K562 (cell line): Measurements from ENCODE around the gene FBXW11. TPM values are rescaled to one million over a fixed set of nuclear protein-coding genes. Genes with fewer than 3 reads are reported as not detected.

ENCODE experiments used
- ARID2 ChIP-seq: fragments of 450-650 bp; IDR thresholded peaks from 2 replicates; pipeline ENCODE4 v1.6.1; 2017; ENCODE audit warnings: antibody characterized with exemption, mild to moderate bottlenecking
- BACH1 ChIP-seq: fragments of 200-800 bp; sonication (Bioruptor generic); IDR thresholded peaks from 2 replicates; pipeline ENCODE4 v1.6.1; 2016; ENCODE audit warnings: missing genetic modification characterization, missing compliant biosample characterization
- CREB1 ChIP-seq, 2 experiments: sonication (generic) in 1 of 2; formaldehyde crosslinking in 1 of 2; IDR thresholded peaks; 2 replicates each; pipeline versions ENCODE4 v1.6.1 to v1.8.0; 2012 to 2022; ENCODE audit warnings: inconsistent platforms in 1 of 2, mild to moderate bottlenecking in 1 of 2, missing genetic modification reagents in 1 of 2, moderate library complexity in 1 of 2
- FOXJ2 ChIP-seq: fragments of 200-800 bp; sonication (Bioruptor generic); IDR thresholded peaks from 2 replicates; pipeline ENCODE4 v1.6.1; 2016; ENCODE audit warnings: missing genetic modification characterization, missing compliant biosample characterization
- FOXJ3 ChIP-seq: sonication (generic); formaldehyde crosslinking; IDR thresholded peaks from 2 replicates; pipeline ENCODE4 v1.4.0; 2020; ENCODE audit warnings: mild to moderate bottlenecking, missing genetic modification reagents
- MCM2 ChIP-seq: fragments of 450-650 bp; IDR thresholded peaks from 2 replicates; pipeline ENCODE4 v1.6.1; 2017; ENCODE audit warnings: low read depth, mild to moderate bottlenecking
- MCM3 ChIP-seq: fragments of 450-650 bp; IDR thresholded peaks from 2 replicates; pipeline ENCODE4 v1.6.1; 2016
- MLX ChIP-seq, 2 experiments: fragments of 450-650 bp in 1 of 2; sonication (generic) in 1 of 2; formaldehyde crosslinking; conservative IDR thresholded peaks; 2 replicates each; pipeline versions ENCODE4 v1.4.0 to v1.8.1; 2020 to 2022; ENCODE audit warnings: mild to moderate bottlenecking in 1 of 2, missing genetic modification reagents in 1 of 2
- NCOR1 ChIP-seq: fragments of 450-650 bp; IDR thresholded peaks from 2 replicates; pipeline ENCODE4 v1.6.1; 2016; ENCODE audit warnings: mild to moderate bottlenecking, moderate library complexity
- PML ChIP-seq: IDR thresholded peaks from 2 replicates; pipeline ENCODE4 v1.6.1; 2012; ENCODE audit warnings: low read length, inconsistent platforms
- POLR2B ChIP-seq: fragments of 450-650 bp; IDR thresholded peaks from 2 replicates; pipeline ENCODE4 v1.6.1; 2018; ENCODE audit warnings: low read depth; ENCODE audit not compliant: partially characterized antibody
- RAD21 ChIP-seq, 2 experiments: fragments of 250-450 bp in 1 of 2; fragments of 450-650 bp in 1 of 2; sonication (Bioruptor Pico) in 1 of 2; formaldehyde crosslinking in 1 of 2; IDR thresholded peaks in 1 of 2; conservative IDR thresholded peaks in 1 of 2; 2 replicates each; pipeline versions ENCODE4 v1.4.0 to v1.8.0; 2020 to 2022; ENCODE audit warnings: mild to moderate bottlenecking in 2 of 2, moderate library complexity in 1 of 2
- RREB1 ChIP-seq: fragments of 250-450 bp; sonication (Bioruptor Pico); IDR thresholded peaks from 2 replicates; pipeline ENCODE4 v1.4.0; 2020
- SUPT5H ChIP-seq: fragments of 450-650 bp; IDR thresholded peaks from 2 replicates; pipeline ENCODE4 v1.6.1; 2016
- TBL1XR1 ChIP-seq, 2 experiments: IDR thresholded peaks; 2 replicates each; pipeline ENCODE4 v1.6.1; 2012; ENCODE audit warnings: improper control_type of control experiment in 2 of 2, low read length in 2 of 2, mild to moderate bottlenecking in 1 of 2
- ZBTB2 ChIP-seq: fragments of 450-650 bp; IDR thresholded peaks from 2 replicates; pipeline ENCODE4 v1.6.1; 2016; ENCODE audit warnings: antibody characterized with exemption
- ZNF274 ChIP-seq: IDR thresholded peaks from 2 replicates; pipeline ENCODE4 v1.6.1; 2011; ENCODE audit warnings: low read depth, mild to moderate bottlenecking, low read length, moderate library complexity, borderline replicate concordance
- ZNF311 ChIP-seq: fragments of 250-450 bp; sonication (Bioruptor Pico); IDR thresholded peaks from 2 replicates; pipeline ENCODE4 v1.4.0; 2020; ENCODE audit warnings: mild to moderate bottlenecking, moderate library complexity
- ZNF316 ChIP-seq: fragments of 450-650 bp; IDR thresholded peaks from 2 replicates; pipeline ENCODE4 v1.6.1; 2016
- ZNF324 ChIP-seq: fragments of 250-450 bp; sonication (Bioruptor Pico); IDR thresholded peaks from 2 replicates; pipeline ENCODE4 v1.4.0; 2020; ENCODE audit warnings: mild to moderate bottlenecking
- ZNF444 ChIP-seq: fragments of 250-450 bp; sonication (Bioruptor Pico); IDR thresholded peaks from 2 replicates; pipeline ENCODE4 v1.4.0; 2020; ENCODE audit warnings: mild to moderate bottlenecking, moderate library complexity
- ZNF785 ChIP-seq: fragments of 250-450 bp; sonication (Bioruptor Pico); IDR thresholded peaks from 2 replicates; pipeline ENCODE4 v1.4.0; 2020; ENCODE audit warnings: mild to moderate bottlenecking
- polyA plus RNA-seq, 8 experiments: library from polyadenylated mRNA; depleted of rRNA in 4 of 8; stranded (reverse) in 5 of 8; unstranded in 3 of 8; fragments of >200 nt; fragmentation: Nextera tagmentation in 2 of 8; fragmentation: Illumina TruSeq in 1 of 8; extraction: Ambion mirVana in 2 of 8; extraction: Trizol in 1 of 8; gene quantifications; 2 replicates each; pipeline versions ENCODE4 v1.2.1 to v1.2.3, GENCODE V29; 2011 to 2014; ENCODE audit warnings: inconsistent platforms in 1 of 8, missing spikeins in 1 of 8
- total RNA-seq, 7 experiments: library from RNA; depleted of rRNA in 6 of 7; stranded (reverse); fragments of >200 nt in 6 of 7; fragmentation: Illumina TruSeq in 2 of 7; extraction: Trizol in 2 of 7; gene quantifications; 2 replicates each; pipeline versions ENCODE4 v1.2.1 to v1.2.3, GENCODE V29; 2011 to 2021; ENCODE audit warnings: low replicate concordance in 1 of 7

Gene FBXW11
- total and polyA plus RNA-seq, 9 of the 15 experiments (the other 6 are each of a cell fraction or from before 2014, with no cell fraction given), result 3.0 to 28.6 (median 23.6) TPM

DNA sequence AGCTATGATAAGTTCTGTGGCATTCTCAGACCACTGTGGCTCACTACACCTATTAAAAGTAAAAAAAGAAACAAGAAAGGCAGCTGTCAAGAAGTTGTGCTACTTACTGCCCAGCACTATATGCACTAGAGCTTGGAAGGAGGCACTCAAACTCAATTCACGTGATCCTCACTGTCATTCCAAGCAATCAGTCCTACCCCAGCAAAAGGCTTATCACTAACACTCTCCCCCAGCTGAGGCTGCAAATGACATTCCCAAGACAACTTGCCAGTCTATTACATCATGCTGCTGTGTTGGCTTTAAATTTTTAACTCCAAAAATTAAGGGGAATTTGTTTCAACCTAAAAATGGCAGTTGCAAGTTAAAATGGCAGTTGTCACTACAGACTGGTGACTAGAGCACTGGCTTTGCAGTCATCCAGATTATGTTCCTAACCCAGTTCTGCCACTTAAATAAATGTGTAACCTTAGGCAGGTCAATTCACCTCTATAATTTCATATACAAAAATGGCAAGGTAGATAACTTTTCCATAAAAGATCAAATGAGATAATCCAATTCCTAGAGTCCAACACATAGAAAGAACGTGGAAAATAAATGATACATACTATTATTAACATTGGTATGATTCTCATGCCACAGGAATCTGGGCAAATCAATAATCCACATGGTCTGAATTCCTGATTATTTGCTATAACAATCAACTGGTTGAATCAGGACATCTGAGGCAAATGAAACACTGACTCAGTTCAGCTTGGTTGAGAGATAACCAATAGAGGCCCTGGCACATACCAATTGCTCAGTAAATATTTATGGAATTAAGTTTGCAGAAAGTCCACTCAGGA, 52.4 kb downstream of the FBXW11 start (continued):
- TF ChIP-seq FOXJ3 (CRISPR knock-in tag) (no peak), FOXJ2 (tag) (peak; percentile 34; the same call in 1 of the 2 replicates), ARID2 (no peak), ZNF274 (no peak), ZNF444 (no peak), MCM2 (no peak), RAD21 (CRISPR knock-in tag; conservative IDR thresholded peaks at IDR 0.05 in 1 of 2, IDR thresholded peaks at IDR 0.05 in 1 of 2) (no peak; a peak in 1 of 4 replicates), MCM3 (no peak), BACH1 (tag) (peak; percentile 83; the same call in 1 of the 2 replicates), ZNF311 (CRISPR knock-in tag) (peak; percentile 80), PML (peak; percentile 46; the same call in 1 of the 2 replicates), ZNF324 (CRISPR knock-in tag) (no peak), TBL1XR1 (IDR thresholded peaks at IDR 0.05; ENCODE audit: low read length in 2 of 2) (peak in 1 of 2 experiments; percentile 91; a peak in 2 of 4 replicates), ZNF316 (no peak; the same call in 1 of the 2 replicates), SUPT5H (no peak), MLX (CRISPR knock-in tag; conservative IDR thresholded peaks at IDR 0.05) (no peak), ZNF785 (CRISPR knock-in tag) (no peak), ZBTB2 (no peak), NCOR1 (peak; percentile 76), RREB1 (CRISPR knock-in tag) (no peak), POLR2B (peak; percentile 56), CREB1 (IDR thresholded peaks at IDR 0.05) (0 out of 2 replicates have a peak, but pooled peaks have one; percentile 20), CREB1 (CRISPR knock-in tag; IDR thresholded peaks at IDR 0.05) (no peak)
